CD4-positive, alpha-beta T cell treated with Interleukin-4 for 4 hours (primary cell): ENCODE measurements around the gene UNC5C.

Experiments
- DNase-seq: peaks from one replicate; pipeline ENCODE4 v3.0.0-alpha.2; 2020

UNC5C gene

DNA sequence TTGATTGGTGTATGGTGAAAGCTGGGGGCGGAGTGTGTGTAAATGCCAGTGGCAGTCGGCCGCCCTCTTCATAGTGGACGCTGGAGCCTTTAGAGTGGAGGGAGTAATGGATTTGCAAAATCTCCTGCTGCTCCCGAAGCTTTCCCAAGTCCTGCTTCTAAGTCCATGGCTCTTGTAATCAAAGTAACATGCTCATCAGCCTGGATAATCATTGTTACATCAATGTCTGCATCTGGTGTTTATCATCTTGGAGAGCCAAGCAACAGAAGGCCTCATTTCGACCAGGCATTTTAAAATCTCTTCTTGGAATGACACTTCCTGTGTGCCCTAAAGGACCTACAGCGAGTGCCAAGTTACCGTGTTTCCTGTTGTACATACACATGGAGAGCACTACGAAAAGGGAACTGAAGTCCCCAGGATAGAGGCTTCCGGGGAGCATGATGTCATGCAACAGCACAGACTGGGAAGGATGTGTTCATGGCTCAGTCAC lies 32.2 kb downstream of the UNC5C start:
- DNase-seq, result no peak

GRCh38 chr4:95515589-95515988 lies 33.2 kb downstream of the UNC5C start:
- DNase-seq, result no peak

GRCh38 chr4:95513022-95513421 lies 35.8 kb downstream of the UNC5C start:
- no peak for DNase-seq

DNA sequence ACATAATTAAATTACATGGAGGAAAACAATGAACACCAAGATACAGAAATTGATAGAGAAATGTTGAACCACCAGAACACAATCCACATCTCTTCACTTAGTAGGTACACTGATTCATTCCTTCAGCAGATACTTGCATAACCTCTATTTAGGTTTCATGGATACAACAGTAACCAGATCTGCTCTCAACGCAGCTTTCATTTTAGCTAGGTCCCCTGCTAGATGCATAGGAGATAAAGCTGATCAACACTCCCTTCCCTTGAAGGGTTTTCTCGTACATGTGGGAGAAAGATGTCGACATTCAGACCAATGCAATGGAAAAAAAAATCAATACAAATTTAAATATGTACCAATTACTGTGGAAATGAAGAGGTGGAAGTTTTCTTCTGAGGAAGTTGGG lies 37.3 kb downstream of the UNC5C start:
- no peak for DNase-seq

DNA sequence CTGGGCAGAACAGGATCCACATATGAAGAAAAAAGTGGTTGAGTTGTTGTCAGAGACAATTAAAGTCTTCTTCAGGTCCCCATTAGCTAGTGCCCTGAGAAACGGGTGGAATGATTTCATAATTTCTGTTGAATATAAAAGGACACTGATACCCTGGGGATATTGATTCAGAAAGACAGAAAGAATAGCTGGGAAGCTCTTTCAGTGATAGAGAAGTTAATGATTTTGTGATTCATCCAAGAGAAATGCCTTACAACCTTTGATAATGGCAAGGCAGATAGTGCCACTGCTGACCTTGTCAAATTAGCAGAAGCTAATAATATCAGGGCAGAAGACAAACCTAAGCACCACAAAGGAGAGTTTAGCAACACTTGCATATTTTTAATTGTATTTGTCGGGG lies 37.9 kb downstream of the UNC5C start:
- DNase-seq, result no peak

DNA sequence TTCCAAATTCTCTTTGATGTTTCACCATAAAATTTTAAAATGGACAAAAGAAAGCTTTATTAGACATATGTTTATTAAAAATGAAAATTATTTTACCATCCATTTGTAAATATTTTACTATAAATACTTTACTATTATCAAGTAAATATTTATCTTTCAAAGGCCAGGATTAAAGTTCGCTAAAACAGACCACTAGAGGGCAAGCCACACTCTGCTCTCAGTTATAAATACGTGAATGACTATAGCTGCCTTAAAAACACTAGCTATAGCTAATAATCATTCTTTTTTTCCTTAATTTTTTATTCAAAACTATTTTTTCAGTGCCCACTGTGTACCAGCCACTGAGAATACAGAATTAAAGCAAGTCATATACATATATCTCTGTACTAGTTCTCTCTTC lies 38.6 kb downstream of the UNC5C start:
- DNase-seq, result no peak

GRCh38 chr4:95508421-95508820 lies 40.4 kb downstream of the UNC5C start:
- DNase-seq, result no peak

DNA sequence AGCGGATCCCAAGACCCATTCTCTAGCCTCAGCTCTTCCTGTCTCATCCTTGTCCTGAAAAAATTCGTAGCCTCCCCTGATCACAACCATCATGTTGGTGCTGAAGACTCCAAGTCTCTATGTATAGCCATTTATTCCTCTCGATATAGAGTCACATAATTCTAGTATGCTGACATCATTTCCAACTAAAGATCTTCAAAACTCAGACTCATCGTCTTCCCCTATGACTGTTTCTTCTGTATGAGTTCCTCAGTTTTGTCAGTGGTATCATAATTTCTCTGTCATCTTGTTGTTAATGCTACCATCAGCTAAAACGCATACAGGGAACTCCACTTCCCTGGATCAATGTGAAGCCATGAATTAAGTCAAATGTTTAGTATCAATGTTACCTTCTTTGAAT lies 41.2 kb downstream of the UNC5C start:
- no peak for DNase-seq

GRCh38 chr4:95507147-95507546 lies 41.6 kb downstream of the UNC5C start:
- DNase-seq, result no peak

DNA sequence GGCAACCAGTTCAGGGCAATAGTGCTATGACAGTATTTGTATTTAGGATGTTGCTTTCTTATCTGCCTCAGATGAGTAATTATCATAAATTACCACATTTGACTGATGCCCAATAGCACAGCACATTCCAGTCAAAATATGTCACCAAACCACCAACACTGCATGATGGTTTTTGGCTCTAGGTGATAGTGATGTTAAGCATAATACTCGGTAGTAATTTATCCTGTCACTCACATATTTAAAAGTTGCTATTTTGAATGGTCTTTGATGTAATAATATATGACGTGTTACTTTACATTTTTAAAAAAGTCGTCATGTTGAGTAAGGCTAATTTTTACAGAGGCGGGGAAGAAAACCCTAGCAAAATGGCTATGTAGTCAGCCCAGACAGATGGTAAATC lies 42.5 kb downstream of the UNC5C start:
- DNase-seq, result no peak

DNA sequence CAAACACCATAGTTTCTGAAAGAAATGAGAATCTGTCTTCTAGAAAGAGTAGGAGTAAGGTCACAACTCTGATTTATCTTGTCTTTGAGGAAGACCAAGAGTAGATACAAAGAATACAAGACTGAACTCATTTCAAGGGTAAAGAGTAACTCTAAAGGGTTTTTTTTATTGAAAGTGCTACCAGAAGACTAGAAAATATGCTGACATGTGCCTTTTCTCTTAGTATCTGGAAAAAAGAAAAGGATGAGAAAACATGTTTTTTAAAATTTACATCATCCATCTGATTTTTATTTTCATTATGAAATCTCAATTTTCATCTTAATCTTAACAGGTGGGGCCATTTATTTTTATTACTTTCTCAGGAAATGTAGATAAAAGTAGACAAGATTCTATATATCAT lies 43.0 kb downstream of the UNC5C start:
- DNase-seq, result no peak

- no peak for DNase-seq
Observed at GRCh38 chr4:95505151-95505550, 43.6 kb downstream of the UNC5C start.

GRCh38 chr4:95504501-95504900 lies 44.3 kb downstream of the UNC5C start:
- no peak for DNase-seq

DNA sequence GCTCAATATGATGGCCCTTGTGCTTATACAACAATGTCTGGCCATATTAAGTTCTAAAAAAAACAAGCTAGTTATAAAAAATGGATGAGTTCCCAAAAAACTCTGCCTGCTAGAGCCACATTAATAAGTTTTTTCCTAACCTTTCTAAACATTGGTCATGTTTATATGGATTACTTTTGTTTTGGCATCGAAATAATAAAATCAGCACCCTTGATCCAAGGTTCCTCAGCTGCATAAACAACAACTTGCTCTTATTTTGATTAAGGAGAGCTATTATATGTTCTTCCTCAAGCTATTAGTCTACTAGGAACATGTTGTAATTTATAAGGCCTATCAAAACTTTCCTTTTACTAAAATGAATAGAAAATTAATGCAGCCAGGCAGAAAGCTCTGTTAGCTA lies 48.4 kb downstream of the UNC5C start:
- no peak for DNase-seq

DNA sequence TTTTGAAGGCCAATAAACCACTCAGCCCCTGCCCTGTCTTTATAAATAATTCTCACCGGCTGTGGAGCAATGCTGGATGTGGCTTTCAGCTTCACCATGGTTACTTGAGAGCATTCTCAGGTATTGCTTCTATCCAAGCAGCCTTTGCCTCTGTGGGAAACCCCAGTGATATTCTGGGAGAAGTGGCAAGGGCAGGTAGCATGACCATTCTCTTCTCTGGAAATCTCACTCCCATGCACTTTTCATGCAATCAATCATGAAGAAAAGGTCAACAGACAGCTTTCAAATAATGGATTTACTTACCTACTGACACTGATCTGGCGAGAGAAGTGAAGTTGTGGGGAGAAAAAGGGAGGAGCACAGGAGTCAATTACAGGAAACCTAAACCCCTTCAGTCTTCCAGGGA lies 49.5 kb downstream of the UNC5C start:
- DNase-seq, result no peak

DNA sequence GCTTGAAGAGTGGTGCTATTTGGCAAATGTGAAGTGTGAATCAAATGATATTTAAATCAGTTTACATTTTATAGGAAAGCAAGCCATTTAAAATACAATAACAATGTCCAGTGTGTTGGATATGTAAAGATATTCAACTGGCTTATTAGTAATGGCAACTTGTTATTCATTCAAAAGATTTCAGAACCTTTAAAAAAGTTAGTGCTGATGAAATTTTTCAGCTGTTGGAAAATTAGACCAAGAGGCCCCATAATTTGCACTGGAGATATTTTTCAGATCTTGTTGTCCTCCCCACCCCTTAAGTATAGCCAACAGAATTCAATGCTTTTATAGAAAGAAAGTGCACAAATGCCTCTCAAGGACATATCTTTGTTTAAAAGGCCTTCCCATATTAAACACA lies 54.6 kb downstream of the UNC5C start:
- no peak for DNase-seq

GRCh38 chr4:95478679-95479078 lies 70.1 kb downstream of the UNC5C start:
- DNase-seq, result no peak

- no peak for DNase-seq
Observed at GRCh38 chr4:95476121-95476520, 72.7 kb downstream of the UNC5C start.

DNA sequence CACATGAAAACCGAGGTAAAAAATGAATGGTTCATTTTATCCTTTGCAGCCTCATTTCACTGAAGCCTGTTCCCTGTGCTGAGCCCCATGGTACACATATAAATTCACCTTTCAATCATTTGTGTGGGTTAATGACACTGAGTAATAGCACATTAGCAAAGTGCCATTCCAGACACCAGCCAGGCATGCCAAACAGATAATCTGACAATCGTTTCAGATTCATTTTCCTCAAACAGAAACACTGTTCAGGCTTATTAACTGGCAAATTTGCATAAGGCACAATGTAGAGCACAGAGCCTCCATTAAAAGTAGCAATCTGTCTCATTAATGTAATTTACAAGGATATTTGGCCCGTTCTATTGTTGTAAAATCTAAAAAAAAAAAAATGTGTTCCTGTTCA lies 76.2 kb downstream of the UNC5C start:
- DNase-seq, result no peak

- no peak for DNase-seq
Observed at GRCh38 chr4:95470622-95471021, 78.2 kb downstream of the UNC5C start.

GRCh38 chr4:95469617-95470016 lies 79.2 kb downstream of the UNC5C start:
- DNase-seq, result no peak

GRCh38 chr4:95466791-95467190 lies 82.0 kb downstream of the UNC5C start:
- DNase-seq, result no peak

GRCh38 chr4:95465010-95465409 lies 83.8 kb downstream of the UNC5C start:
- DNase-seq, result no peak

GRCh38 chr4:95462921-95463320 lies 85.9 kb downstream of the UNC5C start:
- no peak for DNase-seq

DNA sequence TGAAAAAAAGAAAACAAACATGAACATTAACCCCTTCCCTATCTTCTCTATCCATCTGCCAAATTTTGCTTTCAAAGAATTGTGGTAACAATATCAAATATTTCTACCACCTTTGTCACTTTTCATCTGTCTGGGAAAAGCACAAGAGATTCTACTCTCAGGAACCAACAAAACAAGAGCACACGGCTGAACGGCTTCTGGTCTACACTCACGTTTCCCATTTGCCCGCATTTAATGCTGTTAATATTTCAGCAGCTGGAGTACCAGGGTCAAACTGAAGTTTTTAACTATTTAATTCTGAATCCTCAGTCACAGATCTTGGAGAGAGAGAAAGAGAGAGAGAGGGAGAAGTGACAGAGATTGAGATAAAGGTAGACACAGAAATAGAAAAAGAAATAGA lies 91.4 kb downstream of the UNC5C start:
- no peak for DNase-seq

- no peak for DNase-seq
Observed at GRCh38 chr4:95450294-95450693, 98.5 kb downstream of the UNC5C start.
